GM18511 (cell line): ENCODE results near the gene HYAL2.
A peak's percentile ranks its signal among the peaks of the same experiment; 100 is the strongest.
"Not testable (repeated sequence)": the region's sequence is repeated elsewhere in the genome, so short reads cannot be mapped to it uniquely, and the experiment has no call there.

ENCODE experiments used
- ATAC-seq: cut with Tn5 transposase; IDR thresholded peaks from one replicate; pipeline ENCODE4 v1.9.1; 2021; ENCODE audit warnings: mild to moderate bottlenecking, moderate library complexity; ENCODE audit not compliant: unreplicated experiment

HYAL2 gene

GRCh38 chr3:50314816-50315215 is 7.7 kb downstream of the HYAL2 start:
- no peak for ATAC-seq

GRCh38 chr3:50314342-50314741 is 8.2 kb downstream of the HYAL2 start:
- ATAC-seq: no peak

- ATAC-seq: not testable (repeated sequence)
Measured at GRCh38 chr3:50312041-50312440, 10.5 kb downstream of the HYAL2 start.

GRCh38 chr3:50304601-50305000 is 17.9 kb downstream of the HYAL2 start:
- no peak for ATAC-seq

- ATAC-seq: no peak
Measured at GRCh38 chr3:50303013-50303815, 19.3 kb downstream of the HYAL2 start, which contains the start of gene HYAL1. TSS of gene HYAL1 (minus strand) at chr3:50303574. CDS start at chr3:50302956, 618 bp downstream.

- ATAC-seq: no peak
Measured at GRCh38 chr3:50302095-50303012, 20.2 kb downstream of the HYAL2 start.

GRCh38 chr3:50300681-50301254 is 21.8 kb downstream of the HYAL2 start:
- ATAC-seq: no peak

GRCh38 chr3:50299929-50300680 is 22.4 kb downstream of the HYAL2 start:
- ATAC-seq: no peak

GRCh38 chr3:50299638-50299928 is 23.0 kb downstream of the HYAL2 start:
- no peak for ATAC-seq

- peak; percentile 84 for ATAC-seq
Measured at GRCh38 chr3:50298836-50299637, 23.5 kb downstream of the HYAL2 start, which contains the start of the genes HYAL3 and NAA80. TSS of gene HYAL3 (minus strand) at chr3:50299405. CDS start at chr3:50295602, 3,803 bp downstream. TSS of gene NAA80 (minus strand) at chr3:50299405. CDS start at chr3:50297463, 1,942 bp downstream.

- ATAC-seq: no peak
Measured at GRCh38 chr3:50297896-50298725, 24.4 kb downstream of the HYAL2 start.

- no peak for ATAC-seq
Measured at GRCh38 chr3:50297384-50297775, 25.2 kb downstream of the HYAL2 start.

- no peak for ATAC-seq
Measured at GRCh38 chr3:50296721-50297383, 25.7 kb downstream of the HYAL2 start.

- ATAC-seq: no peak
Measured at GRCh38 chr3:50295553-50296431, 26.8 kb downstream of the HYAL2 start.

GRCh38 chr3:50294492-50295403 is 27.8 kb downstream of the HYAL2 start:
- no peak for ATAC-seq

GRCh38 chr3:50294089-50294488 is 28.5 kb downstream of the HYAL2 start:
- ATAC-seq: no peak
